Esophagus squamous epithelium (tissue), 5 donors: ENCODE data around the gene B9D1. TPM values are rescaled to one million over a fixed set of nuclear protein-coding genes. Genes with fewer than 3 reads are reported as not detected.
A peak's percentile ranks its signal among the peaks of the same experiment; 100 is the strongest.

Experiments
- DNase-seq: peaks from one replicate; lab custom pipeline; 2025; lab: John Stamatoyannopoulos, UW
- H3K27ac ChIP-seq, 4 donors: fragments of 200-600 bp; sonication (generic); one replicate each; pipeline ENCODE4 v1.5.1; 2016 to 2019; ENCODE audit warnings: mild to moderate bottlenecking in 1 of 4
- H3K27me3 ChIP-seq, 4 donors: fragments of 200-600 bp; sonication (generic); 1 replicate in 3 of 4; 2 replicates in 1 of 4; pipeline versions ENCODE4 v1.5.1 to v1.6.0; 2017 to 2021; ENCODE audit warnings: antibody characterized with exemption in 1 of 4
- H3K36me3 ChIP-seq, 3 donors: fragments of 200-600 bp; sonication (generic); one replicate each; pipeline ENCODE4 v1.5.1; 2016 to 2019
- H3K4me1 ChIP-seq, 3 donors: fragments of 200-600 bp; sonication (generic); one replicate each; pipeline ENCODE4 v1.5.1; 2017 to 2019
- H3K4me3 ChIP-seq, 4 donors: fragments of 200-600 bp; sonication (generic); 1 replicate in 3 of 4; 2 replicates in 1 of 4; pipeline ENCODE4 v1.5.1; 2016 to 2019; ENCODE audit warnings: mild to moderate bottlenecking in 2 of 4, moderate library complexity in 1 of 4
- H3K9me3 ChIP-seq, 3 donors: fragments of 200-600 bp; sonication (generic); one replicate each; pipeline ENCODE4 v1.5.1; 2016 to 2019
- POLR2A ChIP-seq, 4 donors: fragments of 450-650 bp; IDR thresholded peaks; one replicate each; pipeline ENCODE4 v1.6.1; 2017; ENCODE audit warnings: antibody characterized with exemption in 4 of 4, mild to moderate bottlenecking in 4 of 4, moderate library complexity in 3 of 4
- WGBS, 2 donors: methylation state at CpG; one replicate each; pipeline ENCODE4 v1.1.5; 2018; 5-methylcytosine and 5-hydroxymethylcytosine counted together
- intact Hi-C: fragments of 100-400 bp; cut with DNase I; formaldehyde crosslinking; loops from one replicate; pipeline ENCODE4 v1.15.0; 2022
- total RNA-seq, 4 donors: library from RNA; depleted of rRNA; stranded (reverse); fragments of >200 nt; gene quantifications; one replicate each; pipeline ENCODE4 v1.1.0, GENCODE V29; 2016
- TF ChIP-seq, protein P1 (sequence below), 6 experiments: fragments of 450-650 bp in 4 of 6; fragments of 200-600 bp in 2 of 6; sonication (generic) in 2 of 6; IDR thresholded peaks; one replicate each; pipeline ENCODE4 v1.5.1; 2016 to 2019; ENCODE audit warnings: antibody characterized with exemption in 6 of 6, mild to moderate bottlenecking in 4 of 6, moderate library complexity in 4 of 6
- donor health status: DM: yes; HTN: yes; CAD: no.

B9D1 gene
- total RNA-seq, 4 donors from 2014 or later, result 9.2 to 24.5 (median 13.0) TPM

DNA sequence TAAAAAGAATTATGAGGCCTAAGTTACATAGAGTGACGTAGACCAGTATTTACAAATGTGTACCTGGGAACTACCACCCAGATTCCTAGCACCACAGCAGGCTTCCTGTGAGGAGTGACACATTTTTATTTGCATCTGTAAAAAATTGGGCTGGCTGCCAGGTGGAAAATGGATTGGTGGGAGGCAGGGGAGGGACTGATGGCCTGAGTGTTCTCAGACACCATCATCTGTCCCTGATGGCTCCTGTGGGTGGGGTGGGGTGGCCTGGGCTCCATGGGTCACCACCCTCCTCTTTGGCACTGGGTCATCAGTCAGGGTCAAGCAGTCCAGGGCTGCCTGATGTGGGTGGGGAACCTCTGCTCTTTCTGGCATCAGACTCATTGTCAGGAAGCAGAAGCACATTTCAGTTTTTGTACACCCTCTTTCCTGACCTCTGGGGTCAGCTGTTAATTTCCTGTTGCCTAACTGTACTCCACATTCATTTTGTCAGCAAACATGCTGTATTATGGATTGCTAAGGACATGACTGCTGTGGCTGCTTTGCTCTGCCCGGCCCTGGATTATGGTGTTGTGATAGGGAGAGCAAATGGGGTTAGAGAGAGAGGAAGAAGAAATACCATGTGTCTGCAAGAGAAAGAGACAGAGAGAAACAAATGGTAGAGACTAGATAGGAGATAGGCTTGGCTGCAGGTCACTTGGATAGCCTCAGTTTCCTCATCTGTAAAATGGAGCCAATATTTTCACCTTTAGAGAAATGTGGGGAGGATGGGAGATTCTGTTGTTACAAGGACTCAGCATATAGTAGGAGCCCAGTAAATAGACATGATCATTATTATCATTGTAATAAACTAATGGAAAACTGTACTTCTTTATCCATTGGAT lies 36.0 kb upstream of the B9D1 start:
- WGBS, 2 donors, result 61 to 66% methylated on average over 2 of the region's 2 CpGs
- no peak for DNase-seq
- Histone ChIP-seq H3K36me3 (no peaks in the 10 kb centered on the region), H3K4me3 (no peak overlapping the region), H3K9me3 (no peaks in the 10 kb centered on the region), H3K4me1 (peaks cover 22 to 50% (median 29%) of the 10 kb centered on the region in 3 donors), H3K27ac (peak overlapping the region; percentile 11 to 87 (median 72)), H3K27me3 (no peaks in the 10 kb centered on the region)
- intact Hi-C loops, result no loop called here
- TF ChIP-seq POLR2A (IDR thresholded peaks at IDR 0.05), result no peak
- TF ChIP-seq, protein P1, sequence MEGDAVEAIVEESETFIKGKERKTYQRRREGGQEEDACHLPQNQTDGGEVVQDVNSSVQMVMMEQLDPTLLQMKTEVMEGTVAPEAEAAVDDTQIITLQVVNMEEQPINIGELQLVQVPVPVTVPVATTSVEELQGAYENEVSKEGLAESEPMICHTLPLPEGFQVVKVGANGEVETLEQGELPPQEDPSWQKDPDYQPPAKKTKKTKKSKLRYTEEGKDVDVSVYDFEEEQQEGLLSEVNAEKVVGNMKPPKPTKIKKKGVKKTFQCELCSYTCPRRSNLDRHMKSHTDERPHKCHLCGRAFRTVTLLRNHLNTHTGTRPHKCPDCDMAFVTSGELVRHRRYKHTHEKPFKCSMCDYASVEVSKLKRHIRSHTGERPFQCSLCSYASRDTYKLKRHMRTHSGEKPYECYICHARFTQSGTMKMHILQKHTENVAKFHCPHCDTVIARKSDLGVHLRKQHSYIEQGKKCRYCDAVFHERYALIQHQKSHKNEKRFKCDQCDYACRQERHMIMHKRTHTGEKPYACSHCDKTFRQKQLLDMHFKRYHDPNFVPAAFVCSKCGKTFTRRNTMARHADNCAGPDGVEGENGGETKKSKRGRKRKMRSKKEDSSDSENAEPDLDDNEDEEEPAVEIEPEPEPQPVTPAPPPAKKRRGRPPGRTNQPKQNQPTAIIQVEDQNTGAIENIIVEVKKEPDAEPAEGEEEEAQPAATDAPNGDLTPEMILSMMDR (IDR thresholded peaks at IDR 0.05), result no peak

DNA sequence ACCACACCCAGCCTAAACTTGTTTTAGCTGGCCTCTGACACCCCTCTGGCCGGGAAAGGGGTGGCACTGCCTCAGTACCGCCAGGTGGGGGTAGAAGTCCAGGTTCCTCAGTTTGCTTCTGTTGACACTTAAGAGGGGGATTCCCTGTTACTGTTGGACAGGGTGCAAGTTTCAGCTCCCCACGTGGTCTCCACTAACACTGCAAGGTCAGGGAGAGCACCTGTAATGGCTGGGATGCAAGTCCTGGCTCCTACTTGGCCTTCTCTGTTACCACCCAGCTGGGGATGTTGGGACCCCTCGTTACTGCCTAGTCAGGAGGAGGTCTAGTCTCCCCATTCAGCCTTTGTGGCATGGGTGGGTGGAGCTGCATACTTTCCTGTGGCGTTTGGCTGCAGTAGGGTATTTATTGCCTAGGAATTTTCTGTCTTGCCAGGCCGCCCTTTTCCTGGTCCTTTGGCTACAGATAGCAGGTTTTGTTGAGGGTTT lies 35.1 kb upstream of the B9D1 start:
- WGBS, 2 donors, result 25 to 45% methylated on average over 2 of the region's 6 CpGs
- intact Hi-C loops, result no loop called here
- TF ChIP-seq, protein P1 (IDR thresholded peaks at IDR 0.05), result peak in 5 of 6 experiments; percentile 11 to 61 (median 35)
- no peak for TF ChIP-seq POLR2A (IDR thresholded peaks at IDR 0.05)
- Histone ChIP-seq H3K4me3 (no peak overlapping the region), H3K4me1 (peaks cover 22 to 48% (median 29%) of the 10 kb centered on the region in 3 donors), H3K27ac (peak overlapping the region; percentile 11 to 87 (median 72)), H3K27me3 (no peaks in the 10 kb centered on the region), H3K9me3 (no peaks in the 10 kb centered on the region), H3K36me3 (no peaks in the 10 kb centered on the region)
- no peak for DNase-seq

DNA sequence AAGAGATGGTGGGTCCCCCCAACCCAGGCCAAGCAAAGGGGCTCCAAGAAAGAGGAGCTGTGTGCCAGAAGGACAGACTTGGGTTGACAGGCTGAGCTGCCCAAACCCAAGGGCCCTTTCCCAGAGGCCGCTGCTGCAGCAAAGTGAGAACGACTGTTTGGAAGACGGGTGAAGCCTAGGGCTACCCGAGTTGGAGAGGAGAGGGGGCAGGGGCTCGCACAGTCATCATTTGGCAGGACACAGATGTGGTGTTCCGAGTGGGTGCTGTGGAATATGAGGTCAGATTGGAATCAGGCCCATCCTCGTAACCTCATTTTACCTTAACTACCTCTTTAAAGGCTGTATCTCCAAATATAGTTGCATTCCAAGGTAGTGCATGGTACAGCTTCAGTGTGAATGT lies 29.8 kb upstream of the B9D1 start:
- intact Hi-C loops, result no loop called here
- Histone ChIP-seq H3K4me1 (peaks cover 20 to 37% (median 29%) of the 10 kb centered on the region in 3 donors), H3K27ac (no peak overlapping the region), H3K4me3 (no peak overlapping the region), H3K9me3 (no peaks in the 10 kb centered on the region), H3K27me3 (no peaks in the 10 kb centered on the region), H3K36me3 (no peaks in the 10 kb centered on the region)
- no peak for DNase-seq
- no peak for TF ChIP-seq POLR2A (IDR thresholded peaks at IDR 0.05)
- TF ChIP-seq, protein P1 (IDR thresholded peaks at IDR 0.05), result no peak
- 76% methylated on average over 7 of the region's 7 CpGs for WGBS, 2 donors

DNA sequence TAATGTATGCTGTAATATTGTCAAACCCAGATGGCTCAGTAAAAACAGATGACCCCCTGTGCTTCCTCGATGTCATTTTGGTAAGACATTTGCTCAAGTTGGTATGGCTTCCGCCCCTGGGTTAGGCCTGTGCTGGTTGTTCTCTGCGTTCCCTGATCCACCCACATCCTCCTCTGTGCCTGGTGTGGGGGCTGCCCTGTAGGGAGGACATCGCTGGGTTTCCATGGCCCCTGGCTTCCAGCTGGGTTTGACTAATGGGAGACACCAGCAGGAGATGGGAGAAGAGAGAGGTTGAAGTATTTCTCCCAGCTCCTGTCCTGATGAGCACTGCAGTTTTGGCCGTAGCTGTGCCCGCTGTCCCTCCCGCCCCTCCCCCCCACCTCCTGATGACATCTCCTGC lies 28.9 kb upstream of the B9D1 start:
- H3K9me3 ChIP-seq, result no peaks in the 10 kb centered on the region
- DNase-seq, result no peak
- no peak overlapping the region for H3K27ac ChIP-seq
- WGBS, 2 donors, result 83 to 89% methylated on average over 4 to 6 of the region's 7 CpGs
- no peaks in the 10 kb centered on the region for H3K27me3 ChIP-seq
- H3K4me3 ChIP-seq, result no peak overlapping the region
- TF ChIP-seq, protein P1 (IDR thresholded peaks at IDR 0.05), result no peak
- no peak for TF ChIP-seq POLR2A (IDR thresholded peaks at IDR 0.05)
- no peaks in the 10 kb centered on the region for H3K36me3 ChIP-seq
- intact Hi-C loops, result no loop called here
- H3K4me1 ChIP-seq, result peaks cover 29 to 43% (median 37%) of the 10 kb centered on the region in 3 donors

DNA sequence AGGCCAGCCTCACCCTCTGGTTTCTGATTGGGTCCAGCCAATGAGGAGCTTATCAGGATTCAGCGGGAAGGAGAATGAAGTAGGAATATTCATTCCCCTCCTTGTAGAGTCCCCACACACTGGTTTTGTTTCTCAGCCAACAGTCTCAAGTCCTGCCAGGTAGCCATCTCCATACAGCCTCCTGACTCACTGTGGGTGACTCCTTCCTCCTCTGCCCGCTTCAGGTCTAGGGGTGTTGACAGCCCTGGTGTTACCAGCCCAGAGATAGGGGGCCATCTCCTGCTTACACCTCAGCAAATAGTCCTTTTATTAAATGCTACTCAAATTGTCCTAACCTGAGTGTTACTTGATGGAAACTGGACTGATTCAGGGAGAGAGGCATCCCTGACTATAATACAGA lies 28.4 kb upstream of the B9D1 start:
- WGBS, 2 donors, result 73 to 74% methylated on average over 2 of the region's 2 CpGs
- H3K4me1 ChIP-seq, result peaks cover 34 to 48% (median 42%) of the 10 kb centered on the region in 3 donors
- no peak overlapping the region for H3K4me3 ChIP-seq
- no peak for TF ChIP-seq POLR2A (IDR thresholded peaks at IDR 0.05)
- TF ChIP-seq, protein P1 (IDR thresholded peaks at IDR 0.05), result no peak
- no peak for DNase-seq
- H3K27me3 ChIP-seq, result no peaks in the 10 kb centered on the region
- peak overlapping the region in 2 of 4 donors; percentile 55 to 92 for H3K27ac ChIP-seq
- intact Hi-C loops, result no loop called here
- no peaks in the 10 kb centered on the region for H3K36me3 ChIP-seq
- no peaks in the 10 kb centered on the region for H3K9me3 ChIP-seq
